Measurements from ENCODE around the gene FBXO45. TPM values are rescaled to one million over a fixed set of nuclear protein-coding genes. Genes with fewer than 3 reads are reported as not detected.
"Not testable (repeated sequence)": the region's sequence is repeated elsewhere in the genome, so short reads cannot be mapped to it uniquely, and the experiment has no call there.

Gene FBXO45
- total RNA-seq, 1 experiment from 2014 or later: 10.6 TPM

DNA sequence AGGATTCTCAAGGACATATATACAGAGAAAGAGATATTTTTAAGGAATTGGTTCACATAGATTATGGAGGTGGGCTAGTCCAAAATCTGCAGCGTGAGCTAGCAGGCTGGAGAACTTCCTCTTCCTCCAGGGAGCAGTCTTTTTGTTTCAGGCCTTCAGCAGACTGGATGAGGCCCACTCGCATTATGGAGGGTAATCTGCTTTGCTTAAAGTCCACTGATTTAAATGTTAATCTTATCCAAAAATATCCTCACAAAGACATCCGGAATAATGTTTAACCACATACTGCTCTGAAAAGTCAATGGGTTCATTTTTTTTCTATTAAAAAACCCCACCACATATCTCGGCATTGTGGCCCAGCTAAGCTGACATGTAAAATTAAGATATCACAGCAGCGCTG is 48.8 kb downstream of the FBXO45 start:
- no peak for DNase-seq (ENCODE audit: low spot score)

DNA sequence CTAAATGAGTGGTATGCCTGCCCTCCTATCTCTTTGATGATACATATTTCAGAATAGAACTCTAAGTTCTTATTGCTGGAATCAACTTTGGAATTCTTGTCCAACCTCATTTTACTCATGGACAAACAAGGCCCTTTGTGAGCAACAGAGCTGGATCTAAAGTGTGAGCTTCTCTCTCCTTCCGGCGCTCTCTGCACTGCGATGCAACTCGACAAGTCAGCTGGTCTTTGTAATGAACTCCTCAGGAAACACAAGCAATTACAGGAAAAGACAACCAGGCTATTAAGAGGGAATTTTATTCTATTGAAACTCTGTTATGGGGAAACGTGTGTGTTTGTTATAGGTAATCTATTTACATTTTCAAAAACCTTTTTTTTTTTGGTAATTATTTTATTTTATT is 50.8 kb downstream of the FBXO45 start:
- no peak for DNase-seq (ENCODE audit: low spot score)

DNA sequence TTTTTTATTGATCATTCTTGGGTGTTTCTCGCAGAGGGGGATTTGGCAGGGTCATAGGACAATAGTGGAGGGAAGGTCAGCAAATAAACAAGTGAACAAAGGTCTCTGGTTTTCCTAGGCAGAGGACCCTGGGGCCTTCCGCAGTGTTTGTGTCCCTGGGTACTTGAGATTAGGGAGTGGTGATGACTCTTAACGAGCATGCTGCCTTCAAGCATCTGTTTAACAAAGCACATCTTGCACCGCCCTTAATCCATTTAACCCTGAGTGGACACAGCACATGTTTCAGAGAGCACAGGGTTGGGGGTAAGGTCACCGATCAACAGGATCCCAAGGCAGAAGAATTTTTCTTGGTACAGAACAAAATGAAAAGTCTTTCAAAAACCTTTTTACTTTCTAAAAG is 51.2 kb downstream of the FBXO45 start:
- not testable (repeated sequence) for DNase-seq (ENCODE audit: low spot score)

DNA sequence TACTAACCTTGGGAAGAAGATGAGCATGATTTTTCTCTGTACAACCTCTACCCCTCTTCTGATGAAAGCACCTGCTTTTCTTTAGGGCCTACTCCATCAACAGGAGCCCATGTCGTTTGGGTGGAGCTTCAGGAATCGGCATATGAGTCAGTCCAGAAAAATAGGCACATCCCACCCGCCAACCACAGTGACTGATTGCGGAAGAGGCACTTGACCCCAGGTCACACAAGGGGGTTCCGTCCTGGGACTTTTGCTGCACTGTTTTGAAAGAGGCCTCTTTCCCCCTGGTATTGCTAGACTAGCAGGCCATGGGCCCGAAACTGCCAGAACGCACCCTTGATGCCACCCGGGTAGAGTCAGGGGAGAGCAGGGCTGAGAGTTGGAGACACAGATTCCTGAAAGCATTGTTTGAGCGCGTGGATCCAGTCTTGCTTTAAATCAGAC is 51.7 kb downstream of the FBXO45 start:
- peak; percentile 31 for DNase-seq (ENCODE audit: low spot score)

DNA sequence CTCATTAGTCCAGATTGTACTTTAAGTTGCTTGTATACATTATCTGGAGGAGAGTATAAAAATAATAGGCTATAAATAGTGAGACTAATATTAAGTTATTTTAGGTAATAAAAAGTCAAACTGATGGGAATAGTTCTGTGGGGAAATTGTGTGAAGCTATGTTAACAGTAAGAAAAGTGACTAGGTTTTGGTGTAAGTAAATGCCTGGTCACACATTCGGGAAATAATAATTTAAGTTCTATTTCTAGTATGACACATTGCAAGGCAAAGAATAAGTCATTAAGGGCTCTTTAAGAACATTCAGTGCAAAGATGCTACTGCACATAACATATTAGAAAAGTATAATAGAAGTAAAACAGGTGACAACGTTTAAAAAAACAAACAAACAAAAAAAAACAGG is 52.2 kb downstream of the FBXO45 start:
- DNase-seq (ENCODE audit: low spot score): no peak

DNA sequence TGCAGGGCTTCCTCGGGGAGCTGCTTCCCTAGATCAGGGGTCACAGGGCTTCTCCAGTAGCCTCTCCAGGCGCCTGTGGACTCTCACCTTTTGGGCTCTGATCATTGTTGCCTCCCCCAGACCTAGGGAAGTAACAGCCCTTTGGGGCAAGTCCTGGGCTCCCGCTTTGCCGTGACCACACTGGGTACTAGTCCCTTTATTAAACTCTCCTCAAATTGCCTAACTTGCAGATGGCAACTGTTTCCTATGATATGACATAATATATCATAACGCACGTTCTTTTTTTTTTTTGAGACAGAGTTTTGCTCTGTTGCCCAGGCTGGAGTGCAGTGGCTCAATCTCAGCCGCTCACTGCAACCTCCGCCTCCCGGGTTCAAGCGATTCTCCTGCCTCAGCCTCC is 53.2 kb downstream of the FBXO45 start:
- no peak for DNase-seq (ENCODE audit: low spot score)

DNA sequence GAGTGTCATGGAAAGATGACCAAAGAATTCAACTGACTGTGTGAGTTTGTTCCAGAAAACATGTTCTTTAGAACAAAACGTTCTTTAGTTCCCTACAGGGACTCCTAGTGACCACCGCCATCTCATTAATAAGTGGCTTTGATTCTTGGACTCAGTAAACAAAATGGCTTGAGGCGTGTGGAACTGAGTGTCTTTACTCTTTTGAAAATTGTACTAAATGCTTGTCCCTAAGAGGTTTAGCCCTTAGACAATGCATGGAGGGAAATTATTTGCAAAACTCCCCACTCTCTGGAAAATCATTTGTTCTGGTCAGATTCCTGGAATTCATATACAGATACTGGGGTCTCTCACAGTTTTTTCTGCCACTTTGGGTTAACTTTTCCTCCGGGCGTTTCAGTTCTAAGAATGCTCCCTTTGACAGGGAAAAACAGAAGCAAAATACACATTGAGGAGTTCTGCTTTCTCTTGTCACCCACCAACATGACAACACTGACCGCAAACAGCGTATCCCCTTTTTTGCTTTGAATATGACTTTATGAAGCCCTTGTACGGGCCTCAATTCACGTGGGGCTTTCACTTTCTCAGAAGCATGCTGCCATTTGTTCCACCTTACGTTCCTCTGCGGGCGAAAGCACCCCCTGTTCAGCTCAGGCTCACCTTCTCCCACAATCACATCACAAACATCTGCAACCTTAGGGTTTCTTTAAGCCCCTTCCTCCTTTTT is 55.8 kb downstream of the FBXO45 start:
- no peak for DNase-seq (ENCODE audit: low spot score)

DNA sequence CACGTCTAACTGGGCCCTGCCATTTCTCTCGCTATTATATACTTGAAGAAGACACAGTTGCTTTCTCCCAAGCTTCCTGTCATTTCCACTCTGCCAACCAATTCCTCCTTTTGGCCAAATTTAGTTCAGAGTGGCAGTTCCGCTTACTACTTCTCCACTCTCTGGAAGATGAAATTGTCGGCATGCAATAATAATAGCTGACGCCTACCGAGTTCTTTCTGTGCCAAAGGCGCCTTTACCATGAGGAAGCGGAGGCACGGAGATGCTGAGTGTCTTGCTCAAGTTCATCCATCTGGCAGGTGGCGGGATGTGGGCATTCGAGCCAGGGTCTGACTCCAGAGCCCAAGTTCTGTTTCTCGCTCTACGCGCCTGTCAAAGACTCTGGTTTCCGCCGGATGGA is 56.4 kb downstream of the FBXO45 start:
- DNase-seq (ENCODE audit: low spot score): no peak

DNA sequence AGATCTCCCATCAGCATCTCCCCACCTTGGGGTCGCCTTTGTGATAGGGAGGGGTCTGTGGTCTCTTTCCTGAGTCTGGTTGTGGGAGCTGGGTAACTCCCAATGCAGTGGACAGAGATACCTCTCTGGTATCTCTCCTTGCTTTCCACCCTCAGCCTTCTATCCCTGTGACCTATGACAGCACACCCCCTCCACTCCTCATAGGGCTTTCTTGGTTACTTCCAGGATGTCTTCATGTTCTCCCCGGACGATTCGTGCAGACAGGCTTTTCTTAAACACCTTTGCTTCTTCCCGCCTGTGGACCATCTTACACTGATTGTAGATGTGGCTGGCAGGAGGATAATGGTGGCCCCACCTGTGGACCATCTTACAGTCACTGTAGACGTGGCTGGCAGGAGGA is 56.9 kb downstream of the FBXO45 start:
- DNase-seq (ENCODE audit: low spot score): no peak

DNA sequence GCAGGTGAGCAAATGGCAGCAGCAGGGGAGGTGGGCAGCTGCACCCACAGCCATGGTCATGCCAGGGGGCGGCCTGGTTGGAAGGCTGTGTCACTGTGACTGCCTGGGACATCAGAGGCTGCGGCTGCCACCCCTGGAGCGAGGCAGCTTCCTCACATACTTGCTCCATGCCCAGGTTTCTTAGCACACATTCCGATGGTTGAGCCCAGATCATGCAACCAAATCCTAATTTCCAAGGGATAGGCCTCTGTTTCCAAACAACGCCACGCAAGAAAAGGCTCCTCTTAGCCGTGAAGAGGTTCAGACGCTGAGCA is 59.4 kb downstream of the FBXO45 start:
- DNase-seq (ENCODE audit: low spot score): no peak

DNA sequence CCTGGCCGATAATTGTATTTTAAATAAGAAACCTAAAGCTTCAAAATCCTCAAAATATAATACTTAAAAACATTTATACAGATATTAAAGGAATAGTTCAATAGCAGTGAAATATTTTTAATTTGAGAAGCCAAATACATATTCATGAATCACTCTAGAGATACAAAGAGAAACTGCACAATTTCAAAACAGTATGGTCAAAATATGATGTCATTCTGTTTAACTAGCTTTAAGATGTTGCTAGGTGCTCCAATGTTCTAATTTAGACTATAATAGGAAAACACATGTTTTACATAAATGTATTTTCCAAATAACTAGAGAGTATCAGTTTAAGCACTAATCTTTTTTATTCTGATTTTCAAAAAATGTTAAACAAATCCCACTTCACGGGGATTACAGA is 60.8 kb downstream of the FBXO45 start:
- no peak for DNase-seq (ENCODE audit: low spot score)

DNA sequence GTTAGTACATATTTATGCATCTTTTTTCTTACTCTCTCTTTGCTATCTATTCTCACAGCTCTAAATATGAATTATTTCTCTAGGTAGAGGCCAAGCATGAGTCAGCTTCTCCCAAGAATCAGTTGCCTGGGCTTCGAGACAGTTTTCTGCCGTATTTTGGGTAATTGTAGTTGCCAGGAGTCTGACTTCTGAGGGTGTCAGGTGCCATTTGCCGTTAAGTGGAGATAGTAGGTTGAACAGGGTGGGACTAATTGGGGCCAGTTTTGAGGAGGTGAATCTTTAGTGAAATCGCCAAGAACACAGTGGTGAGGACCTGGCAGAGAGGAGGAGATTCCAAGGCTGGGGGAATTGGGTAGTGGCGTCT is 63.2 kb downstream of the FBXO45 start:
- no peak for DNase-seq (ENCODE audit: low spot score)

DNA sequence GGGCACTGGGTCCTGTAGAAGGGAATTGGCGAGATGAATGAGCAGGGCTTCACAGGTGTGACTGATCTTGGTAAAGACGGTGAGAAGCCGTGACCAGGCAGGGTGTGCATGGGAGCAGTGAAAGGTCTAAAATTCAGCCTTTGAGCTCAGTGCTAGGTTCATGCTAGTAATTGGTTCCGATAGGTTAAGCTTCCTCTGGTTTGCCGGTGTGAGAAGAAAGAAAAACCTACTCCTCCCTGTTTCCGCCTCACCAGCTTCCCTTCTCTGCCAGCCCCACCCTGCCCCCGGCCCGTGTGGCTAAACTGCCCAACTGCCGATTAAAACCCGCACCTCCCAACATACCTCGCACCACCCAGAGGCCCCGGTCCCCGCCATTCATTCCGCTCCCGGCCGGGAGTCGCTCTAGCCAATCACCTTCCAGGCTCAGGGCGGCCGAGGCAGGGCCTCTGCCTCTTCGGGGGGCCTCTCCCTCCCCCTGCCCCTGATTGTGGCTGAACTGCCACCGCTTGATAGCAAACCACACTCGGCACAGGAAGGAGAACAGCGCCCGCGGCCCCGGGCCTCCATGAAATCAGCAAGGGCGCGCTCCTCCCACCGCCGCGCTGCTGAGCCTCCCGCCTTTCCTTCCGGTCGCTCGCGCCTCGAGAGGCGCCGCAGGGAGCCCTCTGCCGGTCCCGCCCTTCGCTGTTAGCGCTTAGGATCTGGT is 63.7 kb downstream of the FBXO45 start:
- peak; percentile 91 for DNase-seq (ENCODE audit: low spot score)

DNA sequence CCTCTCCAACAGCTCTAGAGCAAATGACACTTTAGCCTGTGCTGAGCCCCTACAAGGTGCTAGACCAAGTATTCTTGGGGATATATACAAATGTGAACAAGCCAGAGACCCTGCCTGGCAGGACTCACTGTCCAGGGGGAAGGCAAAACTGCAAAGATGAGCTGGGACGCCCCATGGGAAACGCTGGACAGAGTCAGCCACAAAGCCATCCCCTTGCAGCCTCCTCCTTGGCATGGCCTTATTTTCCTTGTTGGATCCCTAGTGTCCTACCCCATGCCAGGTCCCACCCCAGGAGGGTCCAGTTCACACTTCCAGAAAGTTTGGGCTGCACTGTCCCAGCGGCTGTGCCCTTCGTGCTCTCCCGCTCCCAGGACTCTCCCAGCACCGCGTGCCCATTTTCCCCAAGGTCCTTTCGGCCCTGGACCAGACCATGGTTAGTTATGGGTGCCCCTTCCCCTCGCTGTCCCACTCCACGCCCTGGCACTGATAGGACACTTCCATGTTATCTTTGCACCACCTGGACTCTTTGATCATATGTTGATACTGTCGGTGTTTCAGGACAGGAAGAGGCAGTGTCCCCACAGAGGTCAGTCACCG is 65.2 kb downstream of the FBXO45 start:
- DNase-seq (ENCODE audit: low spot score): no peak

DNA sequence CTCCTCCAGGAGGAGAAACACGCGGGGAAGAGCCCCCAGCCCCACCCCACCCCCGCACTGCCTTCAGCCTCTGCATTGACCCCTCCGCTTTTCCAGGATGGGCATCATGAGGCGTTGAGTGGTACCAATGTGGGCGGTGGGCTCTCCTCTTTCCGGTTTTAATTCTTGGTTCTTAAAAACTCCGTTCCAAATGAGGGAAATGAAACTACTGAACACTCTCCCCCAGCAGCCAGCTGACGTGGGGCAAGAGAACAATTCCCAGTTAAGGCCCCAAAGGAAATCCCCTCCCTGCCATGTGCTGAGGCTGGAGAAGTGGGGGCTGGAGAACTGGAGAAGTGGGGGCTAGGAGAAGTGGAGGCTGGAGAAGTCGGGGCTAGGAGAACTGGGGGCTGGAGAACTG is 65.8 kb downstream of the FBXO45 start:
- DNase-seq (ENCODE audit: low spot score): no peak

DNA sequence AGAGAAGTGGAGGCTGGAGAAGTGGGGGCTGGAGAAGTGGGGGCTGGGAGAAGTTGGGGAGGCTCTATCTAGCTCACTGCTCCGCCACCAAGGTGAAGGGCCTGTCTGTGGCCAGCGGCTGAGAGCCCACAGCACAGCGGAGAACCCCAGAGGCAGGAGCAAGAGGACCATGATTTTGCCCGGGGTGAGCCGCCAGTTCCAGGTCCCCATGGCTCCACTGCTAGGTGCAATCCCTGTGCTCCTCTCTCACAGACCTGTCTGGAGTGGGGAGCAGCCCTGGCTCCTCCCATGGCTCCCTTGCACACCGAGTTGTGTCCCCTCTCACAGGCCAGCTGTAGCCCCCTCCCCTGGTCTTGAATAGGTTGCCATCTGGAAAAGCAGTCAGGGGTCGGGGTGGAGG is 66.4 kb downstream of the FBXO45 start:
- no peak for DNase-seq (ENCODE audit: low spot score)

DNA sequence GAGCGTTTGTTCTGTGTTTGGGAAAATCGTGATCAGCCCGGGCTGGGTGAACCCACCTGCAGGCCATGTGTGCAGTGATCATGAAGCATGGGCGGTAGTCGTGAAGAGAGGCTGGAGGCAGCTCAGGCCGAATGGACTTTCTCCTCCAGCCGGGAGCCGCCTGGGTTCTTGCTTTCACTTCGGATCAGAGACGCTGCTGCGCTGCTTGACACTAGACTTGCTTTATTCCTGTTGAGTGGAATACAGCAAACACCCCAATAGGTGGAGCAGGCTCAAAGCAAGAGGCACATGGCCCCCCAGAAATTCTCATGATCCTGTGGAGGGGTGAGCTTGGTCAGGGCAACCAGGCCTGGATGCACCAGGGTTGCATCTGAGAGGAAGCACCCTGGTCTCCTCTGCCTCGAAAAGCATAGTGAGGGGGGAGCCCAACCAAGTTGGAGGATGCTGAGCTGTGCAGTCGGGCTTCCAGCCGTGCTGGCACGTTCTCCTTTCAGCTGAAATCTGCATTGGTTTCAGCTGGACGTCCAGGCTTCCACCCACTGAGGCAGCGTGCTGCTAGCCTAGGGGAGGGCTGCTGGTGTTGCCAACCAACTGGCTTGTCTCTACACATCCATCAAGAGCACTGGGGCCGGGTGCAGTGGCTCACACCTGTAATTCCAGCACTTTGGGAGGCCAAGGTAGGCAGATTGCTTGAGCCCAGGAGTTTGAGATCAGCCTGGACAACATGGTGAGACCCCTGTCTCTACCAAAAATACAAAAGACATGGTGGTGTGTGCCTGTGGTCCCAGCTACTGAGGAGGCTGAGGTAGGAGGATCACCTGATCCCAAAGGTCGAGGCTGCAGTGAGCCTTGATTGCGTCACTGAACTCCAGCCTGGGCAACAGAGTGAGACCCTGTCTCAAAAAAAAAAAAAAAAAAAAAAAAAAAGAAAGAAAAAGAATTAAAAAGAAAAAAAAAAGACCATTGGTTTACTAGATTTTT is 68.2 kb downstream of the FBXO45 start:
- DNase-seq (ENCODE audit: low spot score): no peak

DNA sequence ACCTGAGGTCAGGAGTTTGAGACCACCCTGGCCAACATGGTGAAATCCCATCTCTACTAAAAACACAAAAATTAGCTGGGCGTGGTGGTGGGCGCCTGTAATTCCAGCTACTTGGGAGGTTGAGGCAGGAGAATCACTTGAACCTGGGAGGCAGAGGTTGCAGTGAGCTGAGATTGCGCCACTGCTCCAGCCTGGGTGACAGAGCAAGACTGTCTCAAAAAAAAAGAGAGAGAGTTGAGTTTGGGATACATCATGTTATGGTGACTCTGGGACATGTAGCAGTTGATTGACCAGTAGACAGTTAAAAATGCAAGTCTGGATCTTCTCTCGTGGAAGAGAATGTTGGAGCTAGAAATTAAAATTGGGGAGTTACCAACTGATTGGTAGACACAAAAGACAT is 69.5 kb downstream of the FBXO45 start:
- not testable (repeated sequence) for DNase-seq (ENCODE audit: low spot score)
